Dedifferentiated amniotic fluid mesenchymal stem cell (primary cell): ENCODE data around the gene HPS1.
A peak's percentile ranks its signal among the peaks of the same experiment; 100 is the strongest.

ENCODE experiments used
- DNase-seq: peaks from one replicate; pipeline ENCODE4 v3.0.0-alpha.2; 2016; ENCODE audit errors: extremely low spot score

The HPS1 gene

DNA sequence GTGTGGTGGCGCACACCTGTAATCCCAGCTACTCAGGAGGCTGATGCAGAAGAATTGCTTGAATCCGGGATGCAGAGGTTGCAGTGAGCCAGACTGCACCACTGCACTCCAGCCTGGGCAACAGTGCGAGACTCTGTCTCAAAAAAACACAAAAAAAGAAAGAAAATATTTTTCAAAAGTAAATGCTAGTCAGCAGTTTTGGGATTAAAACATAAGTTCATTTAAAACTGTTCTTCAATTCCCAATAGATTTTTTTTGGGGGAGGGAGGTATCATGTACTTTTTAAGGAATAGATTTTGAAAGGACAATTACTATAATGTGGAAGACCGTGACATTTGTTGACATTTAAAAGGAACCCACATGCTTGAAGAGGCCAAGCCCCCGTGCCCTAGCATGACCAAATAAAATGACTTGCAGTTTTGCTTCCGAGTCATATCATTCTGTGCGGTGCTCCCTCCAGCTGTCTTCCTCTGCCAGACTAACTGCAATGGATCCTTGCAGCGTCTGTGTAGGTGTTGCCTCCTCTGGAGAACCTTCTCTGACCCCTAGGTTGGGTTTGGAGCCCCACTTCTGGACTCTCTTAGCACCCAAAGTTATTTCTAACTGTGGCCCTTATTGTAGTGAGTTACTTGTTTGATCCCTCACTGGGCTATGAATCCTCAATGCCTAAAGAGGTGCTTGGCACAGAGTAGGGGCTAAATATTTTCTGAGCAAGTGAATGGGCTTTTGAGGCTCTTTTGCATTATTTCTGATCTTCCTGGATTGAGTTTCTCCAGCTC is 17.4 kb upstream of the HPS1 start:
- DNase-seq = no peak

DNA sequence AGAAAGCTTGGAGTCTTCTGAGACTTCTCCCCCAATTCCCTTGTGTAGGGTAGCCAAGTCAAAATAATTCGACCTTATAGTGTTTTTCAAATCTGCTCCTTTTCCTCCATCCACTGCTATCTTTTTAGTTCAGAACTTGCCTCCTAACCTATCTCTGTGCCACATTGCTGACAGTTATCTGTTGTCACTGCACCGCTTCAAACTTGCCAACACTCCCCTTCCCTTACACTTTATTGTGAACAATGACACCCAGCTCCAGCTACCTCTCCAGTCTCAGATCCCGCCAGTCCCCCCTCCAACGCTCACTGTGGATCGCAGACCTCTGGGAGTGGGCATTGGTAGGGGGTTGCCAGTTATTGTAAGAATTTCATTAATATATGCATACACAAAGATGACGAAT is 16.3 kb upstream of the HPS1 start:
- no peak for DNase-seq

DNA sequence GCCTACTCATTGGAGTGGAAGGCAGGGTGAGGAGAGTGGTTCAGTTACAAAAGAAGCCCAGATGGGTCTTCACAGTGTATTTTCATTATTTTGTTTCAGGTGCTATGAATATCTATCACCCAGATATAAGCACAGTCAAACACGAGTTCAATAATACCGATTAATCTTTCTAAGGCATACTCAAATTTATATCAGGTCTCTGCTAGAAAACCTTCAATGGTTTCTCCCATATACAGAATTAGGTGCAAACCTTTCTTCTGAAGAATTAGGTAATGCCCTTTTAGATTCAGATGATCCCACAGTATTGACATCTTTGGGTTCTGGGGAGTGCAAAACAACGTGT is 14.7 kb upstream of the HPS1 start:
- no peak for DNase-seq

DNA sequence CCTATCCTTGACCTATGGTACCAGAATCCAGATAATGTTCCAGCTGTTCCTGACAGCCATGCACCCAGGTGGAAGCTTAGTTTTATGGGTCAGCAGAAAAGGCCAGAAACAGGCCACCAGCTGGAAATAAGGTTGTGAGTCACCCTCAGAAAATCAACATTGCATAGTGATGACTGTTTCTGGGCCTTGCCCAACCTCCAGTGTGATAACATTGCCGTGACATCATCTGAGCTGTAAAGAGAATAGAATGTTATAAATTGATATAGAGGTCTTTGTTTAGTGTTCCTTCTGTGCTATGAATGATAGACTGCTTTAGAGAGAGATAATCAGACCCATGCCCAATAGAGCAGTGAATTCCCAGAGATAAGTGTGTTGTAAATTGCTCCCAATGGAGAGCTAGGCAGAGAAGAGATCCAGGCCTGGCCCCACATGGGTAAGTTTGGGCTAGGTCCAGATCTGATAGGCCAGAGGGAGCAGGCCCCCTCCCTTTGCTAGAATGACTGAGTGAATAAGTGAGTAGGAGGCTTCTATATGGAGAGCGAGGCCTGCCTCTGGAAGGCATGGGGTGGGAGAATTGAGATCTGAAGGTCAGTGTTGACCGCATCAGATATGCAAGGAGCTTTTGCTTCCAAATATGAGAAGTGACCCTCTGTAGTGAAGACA is 14.2 kb upstream of the HPS1 start:
- peak; percentile 84 for DNase-seq

DNA sequence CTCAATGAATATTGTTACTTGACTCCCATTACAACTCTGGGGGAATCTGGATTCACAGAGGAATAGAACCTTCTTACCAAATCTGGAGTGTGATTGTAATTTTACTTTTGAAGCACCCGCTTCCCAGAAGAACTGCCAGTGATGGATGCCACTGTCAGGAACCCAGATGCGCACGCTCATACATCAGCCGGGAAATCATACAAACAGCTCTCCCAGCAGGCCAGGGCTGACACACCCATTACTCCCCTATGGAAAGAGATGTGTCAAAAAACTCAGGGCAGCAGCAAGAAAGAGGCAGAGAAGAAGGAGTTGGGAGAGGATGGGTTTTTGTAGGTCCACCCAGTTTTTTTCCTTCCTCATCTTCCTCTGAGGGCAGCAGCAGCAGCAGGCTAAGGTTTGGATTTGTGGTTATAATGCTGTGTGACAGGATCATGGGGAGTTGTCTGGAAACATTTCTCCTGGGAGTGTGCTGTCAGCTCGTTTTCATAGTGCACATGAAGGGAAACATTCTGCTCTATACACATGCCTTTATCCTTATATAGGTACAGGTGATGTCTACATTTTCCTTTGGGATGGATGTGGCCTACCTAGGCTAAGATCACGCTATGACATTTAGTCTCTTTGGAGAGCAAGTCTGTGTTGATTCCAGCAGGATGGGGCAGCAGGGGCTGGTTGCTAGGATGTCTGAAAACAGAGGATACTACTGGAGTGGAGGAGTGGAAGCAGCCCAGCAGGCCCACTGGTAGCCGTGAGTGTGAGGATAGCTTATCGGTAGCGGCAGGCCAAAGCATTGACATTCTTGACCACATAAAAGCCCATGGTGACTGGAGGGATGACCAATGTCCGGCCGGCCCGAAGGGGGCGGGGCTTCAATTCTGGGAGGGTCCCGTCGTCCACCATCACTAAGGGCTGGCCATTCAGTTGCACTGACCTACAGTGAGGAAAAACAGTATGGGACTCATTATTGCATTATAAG is 12.4 kb upstream of the HPS1 start:
- no peak for DNase-seq

DNA sequence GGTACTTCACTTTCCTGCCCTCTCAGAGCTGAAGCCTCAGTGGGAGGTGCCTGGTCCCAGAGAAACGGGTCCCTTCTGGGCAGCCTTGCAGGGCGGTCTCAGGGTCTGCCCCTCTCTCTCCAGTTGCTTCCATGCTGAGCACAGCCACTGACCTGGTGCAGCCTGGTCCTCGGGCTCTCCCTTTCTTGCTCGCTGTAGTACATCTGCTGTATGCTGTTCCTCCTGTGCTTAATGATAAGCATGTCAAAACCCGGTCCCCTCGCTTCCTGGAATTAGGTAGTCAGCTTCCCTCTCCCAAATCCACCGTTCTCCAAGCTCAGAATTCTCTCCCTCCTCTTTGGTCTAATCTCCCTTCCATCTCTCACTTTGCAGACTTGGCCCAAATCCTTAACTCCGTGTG is 11.0 kb upstream of the HPS1 start:
- no peak for DNase-seq

DNA sequence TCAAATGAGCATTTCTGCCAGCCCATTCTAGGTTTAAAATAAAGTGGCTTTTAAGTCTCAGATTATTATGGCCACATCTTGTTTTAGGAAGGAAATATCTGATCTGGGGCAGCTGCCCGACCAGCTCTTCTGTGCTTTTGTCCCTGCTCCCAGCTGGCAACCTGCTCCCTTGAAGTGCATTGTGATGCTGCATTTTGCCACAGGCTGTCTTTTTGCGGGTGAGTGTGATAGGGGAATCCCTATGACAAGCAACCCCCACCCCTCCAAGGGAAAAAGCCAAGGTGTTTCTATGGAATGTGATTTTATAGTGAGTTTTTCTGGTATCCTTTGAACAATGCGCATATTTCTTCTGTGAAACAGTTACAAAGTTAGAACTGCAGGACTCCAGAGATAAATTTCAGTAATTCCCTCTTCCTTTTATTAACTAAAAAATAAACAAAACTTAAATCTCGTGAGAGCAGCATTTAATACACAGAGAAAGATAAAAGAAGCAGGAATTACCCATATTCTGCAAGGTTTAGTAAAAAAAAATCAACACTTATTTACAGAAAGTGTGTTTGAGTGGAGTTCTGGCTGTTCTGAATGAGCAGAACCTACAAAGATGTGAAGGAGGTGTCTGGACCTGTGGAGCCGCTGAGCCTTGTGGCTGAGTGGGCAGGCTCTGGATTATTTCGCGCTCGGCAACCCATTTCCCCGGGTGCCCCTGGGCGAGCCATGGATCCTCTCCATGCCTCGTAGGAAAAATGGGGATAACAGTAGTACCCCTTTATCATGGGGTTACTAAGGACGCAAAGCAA is 10.1 kb upstream of the HPS1 start:
- no peak for DNase-seq

DNA sequence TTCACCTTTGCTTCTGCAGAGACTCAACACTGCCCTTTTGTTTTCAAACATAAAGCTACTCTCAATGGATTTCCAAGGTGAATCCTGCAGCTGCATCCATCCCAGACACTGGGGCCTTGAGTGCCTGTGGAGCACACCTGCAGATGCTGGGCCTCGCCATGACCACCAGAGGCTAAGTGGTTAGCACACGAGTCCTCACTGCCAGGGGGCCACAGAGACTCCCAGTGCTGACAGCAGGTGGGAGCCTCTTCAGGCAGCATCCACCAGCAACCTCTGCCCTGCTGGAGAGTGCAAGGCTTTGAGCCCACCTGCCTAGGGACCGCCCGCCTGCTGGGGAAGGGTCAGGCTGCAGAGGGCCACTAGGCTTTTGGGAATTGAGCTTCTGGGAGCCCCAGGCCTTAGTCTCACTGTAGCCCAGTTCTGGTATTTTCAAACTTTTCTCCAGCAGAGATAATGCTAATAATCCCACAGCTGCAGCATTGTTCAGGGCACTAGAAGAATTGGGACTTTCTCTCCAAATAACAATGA is 9.4 kb upstream of the HPS1 start:
- no peak for DNase-seq

DNA sequence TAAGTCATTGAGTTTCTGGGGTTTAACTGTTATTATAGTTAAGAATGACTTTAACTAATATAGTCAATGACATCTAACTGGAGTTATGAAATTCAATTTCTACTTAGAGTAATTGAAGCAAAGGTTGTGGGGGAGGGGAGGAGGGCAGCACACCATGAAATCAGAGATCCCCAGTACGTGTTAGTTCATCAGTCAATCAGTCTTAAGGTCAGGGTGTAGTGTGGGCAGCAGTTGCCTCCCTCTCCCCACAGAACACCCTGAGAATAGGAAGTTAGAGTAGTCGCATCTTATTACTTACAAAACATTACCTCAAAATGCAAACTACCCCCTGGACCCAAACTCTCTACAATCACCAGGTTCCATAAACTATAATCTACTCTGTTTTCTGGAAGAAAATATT is 7.0 kb upstream of the HPS1 start:
- no peak for DNase-seq

DNA sequence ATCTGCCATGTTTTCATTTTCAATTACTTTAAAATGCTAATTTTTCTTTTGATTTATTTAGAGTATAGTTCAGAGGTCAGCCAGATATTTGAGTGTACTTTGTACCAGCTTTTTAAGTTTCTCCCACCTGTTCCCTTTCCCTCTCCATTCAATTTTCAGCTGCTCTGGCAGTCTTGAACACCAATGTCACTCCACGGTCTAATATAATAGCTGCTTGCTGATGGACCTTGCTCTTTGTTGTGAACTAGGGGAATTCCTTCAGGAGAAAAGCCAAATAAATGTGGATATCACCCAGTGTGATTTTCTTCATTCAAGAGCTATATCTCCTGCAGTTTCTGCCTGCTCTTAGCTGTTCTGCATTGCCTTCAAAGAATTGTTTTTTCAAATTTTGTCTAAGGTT is 3.9 kb upstream of the HPS1 start:
- DNase-seq = no peak

DNA sequence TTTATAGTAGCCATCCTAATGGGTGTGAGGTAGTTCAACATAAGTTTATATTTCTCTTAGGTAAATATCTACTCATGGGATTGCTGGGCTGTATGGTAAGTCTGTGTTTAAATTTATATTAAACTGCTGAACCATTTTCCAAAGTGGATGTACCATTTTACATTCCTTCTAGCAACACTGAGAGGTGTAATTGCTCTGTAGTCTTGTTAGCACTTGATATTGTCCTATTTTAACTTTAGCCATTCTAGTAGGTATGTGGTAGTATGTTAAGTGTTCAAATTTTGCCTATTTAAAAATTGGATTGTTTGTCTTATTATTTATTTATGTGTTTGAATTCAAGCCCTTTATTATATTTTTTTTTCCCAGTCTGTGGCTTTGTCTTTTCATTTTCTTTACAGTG is 2.6 kb upstream of the HPS1 start:
- DNase-seq = no peak

DNA sequence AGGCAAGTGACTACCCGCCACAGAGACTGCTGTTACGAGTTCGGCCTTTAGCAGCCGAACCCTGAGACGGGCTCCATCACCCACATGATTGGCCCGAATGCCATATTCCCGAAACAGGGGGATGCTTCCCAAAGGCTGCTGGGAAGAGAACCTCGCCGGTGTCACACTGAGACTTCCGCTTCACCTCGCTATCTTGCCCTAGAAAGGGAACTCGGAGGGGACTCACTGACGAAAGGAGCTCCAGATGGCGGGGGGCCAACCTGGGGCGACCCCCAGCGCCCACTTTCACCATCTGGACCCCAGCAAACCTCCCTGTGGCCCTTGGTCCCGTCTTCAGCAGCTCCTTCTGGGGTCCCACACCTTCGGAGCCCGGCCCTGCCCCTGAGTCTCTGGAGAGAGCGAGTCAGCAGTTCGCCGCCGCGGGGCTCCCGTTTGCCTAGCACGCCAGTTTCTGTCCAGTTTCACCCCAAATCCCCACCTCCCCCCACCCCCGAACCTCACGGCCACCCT is 529 bp downstream of the HPS1 start:
- DNase-seq = peak; percentile 15

DNA sequence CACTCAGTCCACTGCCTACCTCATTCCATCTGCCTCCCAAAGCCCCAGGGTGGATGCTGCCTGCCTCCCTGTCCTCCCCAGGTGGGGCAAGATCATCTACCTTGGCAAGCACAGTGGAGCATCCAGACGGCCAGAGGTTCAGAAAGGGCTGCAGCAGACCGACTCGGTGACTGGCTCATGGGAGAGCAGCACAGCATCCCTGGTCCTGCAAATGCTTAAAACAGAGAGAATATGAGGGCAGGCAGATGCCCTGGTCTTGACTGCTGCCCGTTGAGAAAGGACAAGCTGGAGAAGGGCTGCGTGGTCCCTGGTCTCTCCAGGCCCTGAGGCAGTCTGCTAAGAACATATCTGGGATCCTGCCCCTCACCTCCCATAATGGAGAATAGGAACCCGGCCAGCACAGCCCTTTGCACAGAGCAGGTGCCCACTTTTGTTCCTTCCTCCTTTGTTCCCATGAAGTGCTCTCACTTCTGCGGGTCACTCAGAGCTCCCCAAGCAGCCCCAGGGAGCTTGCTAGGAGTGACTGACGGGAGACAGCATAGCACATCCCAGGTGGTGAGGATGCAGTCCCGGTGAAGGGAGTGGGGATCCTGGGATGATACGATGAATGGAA is 1.4 kb downstream of the HPS1 start:
- DNase-seq = no peak

DNA sequence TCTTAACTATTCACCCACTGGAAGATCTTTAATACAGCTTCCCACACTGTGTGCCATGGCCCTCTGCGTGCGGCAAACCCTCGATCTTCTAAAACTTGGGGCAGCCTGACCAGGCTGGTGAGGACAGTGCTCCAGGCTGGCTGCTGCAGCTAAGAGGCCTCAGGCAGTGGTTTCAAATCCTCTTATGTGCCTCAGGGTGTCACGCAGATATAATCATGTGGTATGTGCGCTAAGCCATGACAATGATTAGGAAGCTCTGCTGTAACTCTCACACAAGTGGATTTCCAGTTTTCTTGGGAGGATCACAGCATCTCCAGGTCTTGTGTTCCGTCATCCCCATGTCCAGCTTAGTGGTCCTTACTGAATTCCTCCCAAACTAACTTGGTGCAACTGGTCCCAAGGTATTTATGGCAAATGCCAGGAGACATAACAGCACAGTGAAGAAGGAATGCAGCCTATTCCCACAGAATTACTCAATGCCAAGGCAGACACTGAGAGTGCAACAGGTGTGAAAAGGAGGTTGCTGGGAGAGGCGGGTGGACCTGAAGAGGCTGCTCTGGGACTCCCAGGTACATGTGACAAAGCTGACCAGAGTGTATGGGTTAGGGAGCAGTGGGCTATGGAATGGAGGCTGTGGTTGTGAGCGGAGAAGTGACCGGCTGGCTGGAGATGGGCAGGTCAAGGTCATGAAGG is 2.3 kb downstream of the HPS1 start:
- no peak for DNase-seq

DNA sequence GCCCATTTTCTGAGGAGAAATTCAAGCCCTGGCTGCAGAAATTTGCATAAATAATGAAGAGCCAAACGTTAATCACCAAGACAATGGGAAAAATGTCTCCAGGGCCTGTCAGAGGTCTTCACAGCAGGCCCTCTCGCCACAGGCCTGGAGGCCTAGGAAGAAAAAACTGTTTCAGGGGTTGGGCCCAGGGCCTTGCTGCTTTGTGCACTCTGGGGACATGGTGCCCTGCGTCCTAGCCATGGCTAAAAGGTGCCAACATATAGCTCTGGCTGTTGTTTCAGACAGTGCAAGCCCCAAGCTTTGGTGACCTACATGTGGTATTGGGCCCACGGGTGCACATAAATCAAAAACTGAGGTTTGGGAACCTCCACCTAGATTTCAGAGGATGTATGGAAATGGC is 8.0 kb downstream of the HPS1 start:
- no peak for DNase-seq

DNA sequence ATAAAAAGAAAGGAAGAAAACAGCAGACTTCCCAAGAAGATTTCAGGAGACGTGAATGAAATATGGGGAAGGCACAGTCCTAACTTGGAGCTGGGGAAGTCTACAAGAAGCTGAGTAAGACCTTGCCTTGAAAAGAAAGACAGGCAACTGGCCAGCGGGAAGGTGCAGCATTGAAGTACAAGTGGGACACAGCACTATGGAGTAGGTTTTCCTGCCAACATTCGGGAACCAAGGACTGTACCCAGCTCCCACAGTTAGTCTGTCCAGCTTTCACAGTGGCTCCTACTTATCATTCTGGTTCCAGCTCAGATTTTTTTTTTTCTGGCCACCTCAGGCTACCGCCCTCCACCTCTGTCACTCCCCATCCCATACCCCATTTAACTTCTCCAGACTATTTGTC is 10.0 kb downstream of the HPS1 start:
- DNase-seq = no peak

DNA sequence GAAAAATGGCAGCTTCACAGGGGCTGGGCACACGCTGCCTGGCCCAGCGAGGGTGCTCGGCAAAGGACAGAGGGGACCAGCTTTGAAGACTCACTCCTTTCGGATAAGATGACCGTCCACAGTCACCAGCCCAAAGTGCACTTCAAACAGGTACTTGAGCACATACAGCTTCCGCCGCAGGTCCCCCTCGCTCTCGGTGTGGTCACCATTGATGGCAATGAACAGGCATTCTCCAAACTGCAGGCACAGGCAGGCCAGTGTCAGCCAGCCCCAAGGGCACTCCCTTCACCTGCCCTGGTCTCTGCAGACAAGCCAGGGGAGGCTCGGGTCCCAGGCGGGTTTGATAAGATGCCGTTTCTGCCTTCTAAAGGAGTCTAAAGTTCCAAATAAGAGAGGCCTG is 11.6 kb downstream of the HPS1 start:
- DNase-seq = no peak

DNA sequence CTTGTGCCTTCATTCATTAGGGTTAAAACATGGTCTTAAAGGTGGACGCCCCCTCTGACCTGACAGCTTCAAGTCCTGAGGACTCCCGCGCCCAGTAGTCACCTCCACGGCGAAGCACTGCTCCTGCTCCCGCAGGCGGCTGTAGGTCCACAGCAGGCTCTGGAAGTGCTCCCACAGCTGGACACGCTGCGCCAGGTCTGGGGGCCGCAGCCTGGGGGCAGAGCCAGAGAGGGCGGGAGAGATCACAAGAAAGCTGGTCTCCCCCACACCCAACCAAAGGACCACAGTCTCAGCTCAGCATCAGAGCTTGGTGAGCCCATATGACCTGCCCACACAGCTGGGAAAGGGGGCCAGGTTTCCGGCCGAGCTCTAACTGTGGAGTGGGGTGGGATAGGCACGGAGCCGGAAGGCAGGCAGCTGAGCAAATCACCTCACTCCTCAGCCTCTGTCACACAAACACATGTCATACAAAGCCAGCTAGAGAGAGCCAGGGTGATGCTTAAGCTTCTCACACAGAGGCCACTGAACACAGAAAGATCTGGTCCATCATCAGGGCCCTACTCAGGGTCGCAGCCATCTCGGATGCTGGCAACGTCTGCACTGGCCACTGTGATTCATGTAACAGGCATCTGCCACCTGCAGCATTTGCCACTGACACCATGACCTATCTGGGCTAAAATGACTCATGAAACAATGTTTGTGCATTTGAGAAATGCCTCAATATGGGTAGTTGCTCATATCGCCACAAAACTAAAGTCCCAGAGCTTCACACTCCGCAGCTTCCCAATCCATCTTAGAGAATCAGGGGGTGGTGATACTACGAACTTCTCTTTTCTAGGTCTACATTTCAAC is 12.6 kb downstream of the HPS1 start:
- no peak for DNase-seq

DNA sequence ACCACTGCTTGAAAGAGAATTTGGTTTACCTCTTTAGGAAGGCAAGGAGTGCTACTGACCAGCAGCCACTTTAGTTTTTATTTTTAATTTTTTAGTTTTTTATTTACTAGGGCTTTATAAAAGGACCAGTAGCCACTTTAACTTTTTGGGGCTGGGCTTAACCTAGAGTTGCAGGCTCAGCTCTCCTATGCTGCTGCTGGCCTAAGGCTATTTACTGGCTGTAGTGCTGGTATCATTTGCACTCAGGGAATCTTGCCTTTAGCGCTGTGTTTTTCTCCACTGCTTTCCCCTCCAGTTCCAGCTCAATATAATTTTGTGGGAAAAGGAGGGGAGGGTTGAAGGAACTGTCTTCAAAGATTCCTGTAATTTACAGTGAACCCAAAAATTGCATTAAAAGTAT is 13.4 kb downstream of the HPS1 start:
- DNase-seq = no peak
